ENCODE data around the gene TICRR. TPM values are rescaled to one million over a fixed set of nuclear protein-coding genes. Genes with fewer than 3 reads are reported as not detected.

Gene TICRR
- total RNA-seq, 6 donors from 2014 or later, result 0.20 to 1.0 (median 0.58) TPM

DNA sequence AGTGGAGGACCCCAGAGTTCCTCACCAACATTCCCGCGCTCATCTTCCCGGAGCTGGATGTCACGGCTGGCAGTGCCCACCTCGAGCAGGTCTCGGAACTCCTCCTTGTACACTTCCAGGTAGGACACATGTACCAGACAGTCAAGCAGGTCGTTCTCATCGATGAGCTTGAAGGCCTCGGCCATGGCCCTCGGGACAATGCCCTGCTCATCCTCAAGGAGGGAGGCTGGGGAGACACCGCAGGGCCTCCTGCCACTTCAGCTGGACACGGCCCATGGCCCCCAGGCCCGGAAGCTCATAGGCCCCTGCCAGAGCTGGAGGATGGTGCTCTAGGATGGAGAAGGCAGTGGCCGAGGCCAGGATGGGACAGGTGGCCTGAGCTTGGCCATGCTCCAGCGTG, 74.4 kb downstream of the TICRR start:
- H3K9me3 ChIP-seq, result no peaks in the 10 kb centered on the region
- DNase-seq (peak in 1 of 2 donors; percentile 56), ATAC-seq (ENCODE audit: low FRiP score in 2 of 2) (no peak)
- H3K27me3 ChIP-seq, result peaks cover 0 to 5% (median under 1%) of the 10 kb centered on the region in 4 donors
- 95 to 98% methylated on average over 13 to 14 of the region's 15 CpGs for WGBS, 2 donors
- H3K4me3 ChIP-seq, result no peak overlapping the region
- peaks cover 3 to 10% (median 6%) of the 10 kb centered on the region in 4 donors for H3K4me1 ChIP-seq
- no peaks in the 10 kb centered on the region for H3K36me3 ChIP-seq
- TF ChIP-seq POLR2AphosphoS5 (IDR thresholded peaks at IDR 0.05) (no peak), EP300 (IDR thresholded peaks at IDR 0.05) (no peak), POLR2A (IDR thresholded peaks at IDR 0.05) (no peak)
- TF ChIP-seq, protein P1, sequence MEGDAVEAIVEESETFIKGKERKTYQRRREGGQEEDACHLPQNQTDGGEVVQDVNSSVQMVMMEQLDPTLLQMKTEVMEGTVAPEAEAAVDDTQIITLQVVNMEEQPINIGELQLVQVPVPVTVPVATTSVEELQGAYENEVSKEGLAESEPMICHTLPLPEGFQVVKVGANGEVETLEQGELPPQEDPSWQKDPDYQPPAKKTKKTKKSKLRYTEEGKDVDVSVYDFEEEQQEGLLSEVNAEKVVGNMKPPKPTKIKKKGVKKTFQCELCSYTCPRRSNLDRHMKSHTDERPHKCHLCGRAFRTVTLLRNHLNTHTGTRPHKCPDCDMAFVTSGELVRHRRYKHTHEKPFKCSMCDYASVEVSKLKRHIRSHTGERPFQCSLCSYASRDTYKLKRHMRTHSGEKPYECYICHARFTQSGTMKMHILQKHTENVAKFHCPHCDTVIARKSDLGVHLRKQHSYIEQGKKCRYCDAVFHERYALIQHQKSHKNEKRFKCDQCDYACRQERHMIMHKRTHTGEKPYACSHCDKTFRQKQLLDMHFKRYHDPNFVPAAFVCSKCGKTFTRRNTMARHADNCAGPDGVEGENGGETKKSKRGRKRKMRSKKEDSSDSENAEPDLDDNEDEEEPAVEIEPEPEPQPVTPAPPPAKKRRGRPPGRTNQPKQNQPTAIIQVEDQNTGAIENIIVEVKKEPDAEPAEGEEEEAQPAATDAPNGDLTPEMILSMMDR (IDR thresholded peaks at IDR 0.05), result no peak
- no peak overlapping the region for H3K27ac ChIP-seq

DNA sequence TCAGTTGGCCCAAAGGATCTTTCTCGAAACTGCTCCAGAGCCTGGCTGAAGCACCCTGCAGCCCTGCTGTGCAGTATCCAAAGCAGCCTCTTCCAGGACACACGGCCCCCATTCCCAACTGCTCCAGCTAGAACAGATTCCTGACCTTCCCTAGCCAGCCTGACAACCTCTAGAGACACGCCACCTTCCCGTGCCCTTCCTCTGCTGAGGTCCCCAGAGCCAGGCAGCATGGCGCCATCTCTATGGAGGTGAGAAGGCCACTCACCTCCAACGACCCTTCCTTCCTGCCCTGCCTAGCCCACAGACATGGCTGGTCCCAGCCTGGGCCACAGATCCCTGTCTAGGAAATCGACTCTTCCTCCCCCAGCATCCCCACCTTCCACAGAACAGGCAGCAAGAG, 76.9 kb downstream of the TICRR start:
- WGBS, 2 donors, result 68 to 85% methylated on average over 6 to 7 of the region's 7 CpGs
- H3K27me3 ChIP-seq, result peaks cover 0 to 12% (median 2%) of the 10 kb centered on the region in 4 donors

DNA sequence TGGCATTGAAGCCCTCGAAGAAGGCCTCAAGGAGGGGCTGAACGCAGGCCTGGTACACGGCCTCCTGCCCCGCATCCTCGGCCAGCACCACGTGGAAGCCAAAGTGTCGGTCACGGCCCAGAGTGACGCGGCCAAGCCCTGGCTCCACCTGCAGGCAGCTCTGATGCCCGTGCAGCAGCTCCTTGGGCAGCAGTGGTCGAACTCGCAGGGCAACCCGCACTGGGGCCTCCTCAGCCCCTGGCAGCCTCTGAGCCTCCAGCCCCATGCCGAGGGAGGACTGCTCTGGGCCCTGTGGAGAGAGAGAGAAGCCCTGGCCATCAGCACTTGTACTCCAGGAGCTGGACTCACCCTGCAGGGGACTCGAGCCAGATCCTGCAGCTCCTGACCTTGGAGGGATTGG, 77.4 kb downstream of the TICRR start:
- no peak for ATAC-seq (ENCODE audit: low FRiP score in 2 of 2)
- H3K4me1 ChIP-seq, result peaks cover 3 to 15% (median 11%) of the 10 kb centered on the region in 4 donors
- no peaks in the 10 kb centered on the region for H3K36me3 ChIP-seq
- H3K9me3 ChIP-seq, result no peaks in the 10 kb centered on the region
- peak in 1 of 2 donors; percentile 66 for DNase-seq
- no peak overlapping the region for H3K4me3 ChIP-seq
- TF ChIP-seq EP300 (IDR thresholded peaks at IDR 0.05) (no peak), POLR2A (IDR thresholded peaks at IDR 0.05) (no peak), POLR2AphosphoS5 (IDR thresholded peaks at IDR 0.05) (no peak)
- TF ChIP-seq, protein P1 (IDR thresholded peaks at IDR 0.05), result no peak
- WGBS, 2 donors, result 96% methylated on average over 5 to 14 of the region's 16 CpGs
- H3K27me3 ChIP-seq, result peaks cover 0 to 12% (median 2%) of the 10 kb centered on the region in 4 donors
- no peak overlapping the region for H3K27ac ChIP-seq

More for the DNA sequence above, 76.9 kb downstream of the TICRR start:
- ATAC-seq (ENCODE audit: low FRiP score in 2 of 2) (no peak), DNase-seq (no peak)
- Histone ChIP-seq H3K9me3 (no peaks in the 10 kb centered on the region), H3K4me1 (peaks cover 3 to 18% (median 12%) of the 10 kb centered on the region in 4 donors), H3K36me3 (no peaks in the 10 kb centered on the region), H3K4me3 (no peak overlapping the region), H3K27ac (no peak overlapping the region)
- TF ChIP-seq POLR2A (IDR thresholded peaks at IDR 0.05) (no peak), POLR2AphosphoS5 (IDR thresholded peaks at IDR 0.05) (no peak), EP300 (IDR thresholded peaks at IDR 0.05) (no peak)
- TF ChIP-seq, protein P1 (IDR thresholded peaks at IDR 0.05), result no peak

DNA sequence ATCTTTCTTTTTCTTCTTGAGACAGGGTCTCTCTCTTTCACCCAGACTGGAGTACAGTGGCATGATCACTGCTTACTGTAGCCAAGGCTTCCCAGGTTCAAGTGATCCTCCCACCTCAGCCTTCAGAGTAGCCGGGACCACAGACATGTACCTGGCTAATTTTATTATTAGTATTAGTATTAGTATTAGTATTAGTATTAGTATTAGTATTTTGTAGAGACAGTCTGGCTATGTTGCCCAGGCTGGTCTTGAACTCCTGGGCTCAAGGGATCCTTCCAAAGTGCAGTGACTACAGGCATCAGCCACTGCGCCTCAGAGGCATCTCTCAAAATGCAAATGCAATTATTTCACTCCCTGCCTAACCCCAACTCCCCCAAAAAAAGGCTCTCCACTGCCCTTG, 78.3 kb downstream of the TICRR start:
- H3K27ac ChIP-seq, result no peak overlapping the region
- peaks cover 3 to 15% (median 11%) of the 10 kb centered on the region in 4 donors for H3K4me1 ChIP-seq
- peaks cover 0 to 12% (median 2%) of the 10 kb centered on the region in 4 donors for H3K27me3 ChIP-seq
- ATAC-seq (ENCODE audit: low FRiP score in 2 of 2), result no peak
- no peak overlapping the region for H3K4me3 ChIP-seq
- 100% methylated on average over 2 of the region's 2 CpGs for WGBS, 2 donors
- no peak for DNase-seq
- H3K9me3 ChIP-seq, result no peaks in the 10 kb centered on the region
- no peaks in the 10 kb centered on the region for H3K36me3 ChIP-seq
- TF ChIP-seq POLR2A (IDR thresholded peaks at IDR 0.05) (no peak), EP300 (IDR thresholded peaks at IDR 0.05) (no peak), POLR2AphosphoS5 (IDR thresholded peaks at IDR 0.05) (no peak)
- TF ChIP-seq, protein P1 (IDR thresholded peaks at IDR 0.05), result no peak

DNA sequence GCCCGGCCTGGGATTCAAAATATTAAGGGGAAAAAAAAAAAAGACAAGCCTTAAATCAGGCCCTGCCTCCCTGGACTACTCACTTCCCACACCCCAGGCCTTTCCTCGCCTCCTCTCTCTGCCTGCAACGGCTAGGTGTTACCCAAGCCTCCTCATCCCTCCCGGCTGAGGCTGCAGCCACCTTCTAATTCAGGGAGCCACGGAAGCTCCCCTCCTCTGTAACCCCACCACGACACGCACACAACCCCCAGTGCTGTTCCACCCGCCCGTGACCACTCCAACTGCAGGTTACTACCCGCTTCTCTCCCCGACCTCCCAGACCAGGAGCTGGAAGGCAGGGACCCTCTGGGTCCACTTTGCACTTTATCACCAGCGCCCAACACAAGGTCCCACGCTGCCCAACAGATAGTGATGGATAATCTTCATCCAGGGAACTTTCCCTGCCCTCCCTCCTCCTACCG, 79.1 kb downstream of the TICRR start:
- no peak for TF ChIP-seq EP300 (IDR thresholded peaks at IDR 0.05)
- TF ChIP-seq POLR2AphosphoS5 (IDR thresholded peaks at IDR 0.05), result no peak
- TF ChIP-seq, protein P1 (IDR thresholded peaks at IDR 0.05), result no peak
- TF ChIP-seq POLR2A (IDR thresholded peaks at IDR 0.05), result no peak
- 45 to 51% methylated on average over 13 to 14 of the region's 14 CpGs for WGBS, 2 donors
- Histone ChIP-seq H3K36me3 (no peaks in the 10 kb centered on the region), H3K4me3 (peak overlapping the region in 3 of 4 donors; percentile 50 to 59 (median 56)), H3K27ac (no peak overlapping the region), H3K27me3 (peaks cover 0 to 12% (median 2%) of the 10 kb centered on the region in 4 donors), H3K9me3 (no peaks in the 10 kb centered on the region), H3K4me1 (peaks cover 3 to 15% (median 11%) of the 10 kb centered on the region in 4 donors)
- no peak for DNase-seq
- peak in 1 of 2 donors; percentile 31 for ATAC-seq (ENCODE audit: low FRiP score in 2 of 2)

Measured in upper lobe of left lung (tissue), 6 donors.